HepG2 (cell line): ENCODE data around the gene NBEA. TPM values are rescaled to one million over a fixed set of nuclear protein-coding genes. Genes with fewer than 3 reads are reported as not detected.

ENCODE experiments used
- ATAC-seq: fragments of 200-7000 bp; cut with Tn5 transposase; 3 replicates; pipeline ENCODE4 v1.9.1; 2020; ENCODE audit warnings: mild to moderate bottlenecking, moderate library complexity
- BruUV-seq: library from RNA; stranded (reverse); fragments of 400-500 nt; replicated peaks from 2 replicates; lab custom pipeline; 2021; lab: Mats Ljungman, UMichigan
- CTCF ChIA-PET: fragments of 300-600 bp; formaldehyde crosslinking; extraction: SDS; loops from one replicate; lab custom pipeline; 2021; ENCODE audit warnings: low total read pairs, inconsistent platforms, low intra/inter-chr PET ratio; lab: Yijun Ruan, JAX
- POLR2A ChIA-PET: fragments of 350-600 bp; sonication (Branson Sonifier 250); formaldehyde crosslinking; loops from one replicate; lab custom pipeline; 2020; ENCODE audit warnings: antibody characterized with exemption, inconsistent platforms; lab: Yijun Ruan, JAX
- DNase-seq: peaks from one replicate; pipeline ENCODE4 v3.0.0-alpha.2; 2015; ENCODE audit warnings: low spot score
- FAIRE-seq: peaks from 3 replicates; lab custom pipeline; 2011; peaks lifted over from hg19 to GRCh38; lab: Jason Lieb, UNC
- H2AFZ ChIP-seq: one replicate; pipeline ENCODE4 v1.6.1; 2011; ENCODE audit warnings: low read length, inconsistent platforms
- H3K27ac ChIP-seq: fragments of 300-600 bp; 3 replicates; pipeline ENCODE4 v1.8.0; 2011; ENCODE audit warnings: mixed run types, mild to moderate bottlenecking, mixed read lengths, low read length, inconsistent platforms; ENCODE audit not compliant: insufficient read depth; ENCODE audit errors: extremely low read length
- H3K27me3 ChIP-seq, 2 experiments: fragments of 200-600 bp in 1 of 2; 2 replicates in 1 of 2; 3 replicates in 1 of 2; pipeline versions ENCODE4 v1.6.0 to v1.8.0; 2011; ENCODE audit warnings: low read length in 2 of 2, mild to moderate bottlenecking in 2 of 2, moderate library complexity in 2 of 2, inconsistent platforms in 1 of 2; ENCODE audit not compliant: insufficient read depth in 2 of 2, control insufficient read depth in 1 of 2
- H3K36me3 ChIP-seq, 2 experiments: fragments of 200-600 bp in 1 of 2; replicated peaks in 1 of 2; 2 replicates in 1 of 2; 3 replicates in 1 of 2; pipeline versions ENCODE4 v1.5.1 to v1.8.0; 2011; ENCODE audit warnings: low read length in 2 of 2, inconsistent platforms in 1 of 2; ENCODE audit not compliant: insufficient read depth in 2 of 2, control insufficient read depth in 1 of 2
- H3K4me1 ChIP-seq: 2 replicates; pipeline ENCODE4 v1.5.1; 2012; ENCODE audit warnings: low read length, inconsistent platforms; ENCODE audit not compliant: insufficient read depth
- H3K4me2 ChIP-seq: 2 replicates; pipeline ENCODE4 v1.6.0; 2011; ENCODE audit warnings: low read depth, low read length, inconsistent platforms
- H3K4me3 ChIP-seq, 3 experiments: fragments of 200-600 bp in 1 of 3; sonication (generic), shearing (Covaris generic) in 1 of 3; replicated peaks in 1 of 3; 2 replicates each; pipeline ENCODE4 v1.5.1; 2011 to 2016; ENCODE audit warnings: low read length in 3 of 3, inconsistent platforms in 2 of 3, low read depth in 2 of 3, mild to moderate bottlenecking in 2 of 3, control low read depth in 1 of 3, mixed read lengths in 1 of 3; ENCODE audit not compliant: insufficient read depth in 1 of 3
- H3K79me2 ChIP-seq: one replicate; pipeline ENCODE4 v1.6.1; 2011; ENCODE audit warnings: low read length, inconsistent platforms; ENCODE audit not compliant: insufficient read depth
- H3K9ac ChIP-seq: 2 replicates; pipeline ENCODE4 v1.6.0; 2011; ENCODE audit warnings: mild to moderate bottlenecking, low read depth, low read length, inconsistent platforms; ENCODE audit not compliant: insufficient read depth
- H3K9me3 ChIP-seq: 2 replicates; pipeline ENCODE4 v1.5.1; 2012; ENCODE audit warnings: mild to moderate bottlenecking, low read length
- H4K20me1 ChIP-seq: 2 replicates; pipeline ENCODE4 v1.6.0; 2011; ENCODE audit warnings: inconsistent platforms, mild to moderate bottlenecking, low read length, moderate library complexity; ENCODE audit not compliant: insufficient read depth
- DMAP1 ChIP-seq: IDR thresholded peaks from 2 replicates; pipeline ENCODE4 v1.6.1; 2016
- DPF2 ChIP-seq: sonication (generic); formaldehyde crosslinking; IDR thresholded peaks from 2 replicates; pipeline ENCODE4 v1.4.0; 2020; ENCODE audit warnings: mild to moderate bottlenecking, low read depth, missing genetic modification reagents, borderline replicate concordance
- KLF13 ChIP-seq: sonication (generic); formaldehyde crosslinking; IDR thresholded peaks from 2 replicates; pipeline ENCODE4 v1.4.0; 2020; ENCODE audit warnings: mild to moderate bottlenecking, missing genetic modification reagents
- MAFF ChIP-seq: IDR thresholded peaks from 2 replicates; pipeline ENCODE4 v1.6.1; 2011; ENCODE audit warnings: low read depth, low read length, improper control_type of control experiment
- MAFK ChIP-seq, 2 experiments: IDR thresholded peaks in 1 of 2; conservative IDR thresholded peaks in 1 of 2; 2 replicates each; pipeline ENCODE4 v1.6.1; 2011; ENCODE audit warnings: improper control_type of control experiment in 2 of 2, low read length in 2 of 2
- SRF ChIP-seq: IDR thresholded peaks from 2 replicates; pipeline ENCODE4 v1.6.1; 2011; ENCODE audit warnings: mild to moderate bottlenecking, low read depth, low read length, moderate library complexity
- TMF1 ChIP-seq: sonication (generic); formaldehyde crosslinking; IDR thresholded peaks from 2 replicates; pipeline ENCODE4 v1.8.1; 2022; ENCODE audit warnings: low read depth, missing genetic modification reagents
- ZNF44 ChIP-seq: sonication (generic); formaldehyde crosslinking; IDR thresholded peaks from 2 replicates; pipeline ENCODE4 v1.5.1; 2020; ENCODE audit warnings: mild to moderate bottlenecking, missing genetic modification reagents
- ZNF441 ChIP-seq: sonication (generic); formaldehyde crosslinking; IDR thresholded peaks from 2 replicates; pipeline ENCODE4 v1.7.0; 2021; ENCODE audit warnings: missing genetic modification reagents, borderline replicate concordance
- ZNF652 ChIP-seq: IDR thresholded peaks from 2 replicates; pipeline ENCODE4 v1.6.1; 2016; ENCODE audit warnings: low read depth, borderline replicate concordance
- WGBS: methylation state at CpG from one replicate; pipeline ENCODE4 v1.1.6; 2017; ENCODE audit warnings: low lambda C conversion rate; 5-methylcytosine and 5-hydroxymethylcytosine counted together
- in situ Hi-C: cut with HindIII; loops from 2 replicates; pipeline ENCODE4 v1.10.0; 2017; ENCODE audit warnings: low pct_unique_long_range_greater_than_20kb; ENCODE audit not compliant: extremely low pct_ligation_motif_present
- intact Hi-C: fragments of 100-400 bp; cut with micrococcal nuclease; formaldehyde crosslinking; loops from one replicate; pipeline ENCODE4 v1.10.0; 2022; ENCODE audit not compliant: unreplicated experiment
- polyA plus RNA-seq, 8 experiments: library from polyadenylated mRNA; depleted of rRNA in 3 of 8; stranded (reverse) in 7 of 8; unstranded in 1 of 8; fragments of >200 nt; fragmentation: Illumina TruSeq in 4 of 8; extraction: Trizol in 4 of 8; gene quantifications; 2 replicates each; pipeline versions ENCODE4 v1.2.1 to v1.2.3, GENCODE V29; 2011 to 2016; ENCODE audit warnings: low read depth in 4 of 8, missing spikeins in 1 of 8, mixed read lengths in 1 of 8; ENCODE audit not compliant: insufficient read depth in 1 of 8
- total RNA-seq, 5 experiments: library from RNA; depleted of rRNA; stranded (reverse); fragments of >200 nt; fragmentation: Illumina TruSeq; extraction: Trizol; gene quantifications; 2 replicates each; pipeline ENCODE4 v1.2.3, GENCODE V29; 2016; ENCODE audit warnings: low read depth in 1 of 5
- TF ChIP-seq, protein P1 (sequence below): sonication (generic); formaldehyde crosslinking; IDR thresholded peaks from 2 replicates; pipeline ENCODE4 v1.9.0; 2022; ENCODE audit warnings: low read depth, missing genetic modification reagents
- TF ChIP-seq, protein P2 (sequence below): sonication (generic); formaldehyde crosslinking; IDR thresholded peaks from 2 replicates; pipeline ENCODE4 v1.8.0; 2022; ENCODE audit warnings: low read depth, missing genetic modification reagents

The NBEA gene
- total and polyA plus RNA-seq, 2 of the 13 experiments (the other 11 are each of a cell fraction or from before 2014, with no cell fraction given), result 2.7 to 2.8 TPM

DNA sequence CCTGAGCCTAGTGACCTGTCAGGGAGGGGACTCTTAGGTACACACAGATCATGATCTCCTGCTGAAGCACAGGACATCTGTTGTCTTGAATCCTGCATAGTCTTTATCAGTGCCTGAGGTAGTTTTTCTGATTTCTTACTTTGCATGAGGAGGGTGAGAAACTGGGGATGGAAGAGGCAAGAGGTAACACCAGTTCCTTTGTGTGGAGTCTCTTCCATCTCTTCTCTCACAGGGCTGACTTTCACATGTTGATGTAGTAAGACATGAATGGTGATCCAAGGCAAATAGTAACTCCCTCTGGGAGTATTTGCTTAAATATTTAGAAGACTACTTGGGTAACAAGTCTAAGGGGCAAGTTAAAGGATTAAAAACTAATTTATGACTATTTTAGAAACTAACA is 9.5 kb downstream of the NBEA start:
- H3K79me2 ChIP-seq, result no peaks in the 10 kb centered on the region
- DNase-seq, result no peak
- CTCF ChIA-PET, result no interaction called here
- FAIRE-seq, result no peak
- ATAC-seq, result no peak
- no peak overlapping the region for H3K4me2 ChIP-seq
- in situ Hi-C loops, result no loop called here
- no peaks in the 10 kb centered on the region for H3K36me3 ChIP-seq
- H2AFZ ChIP-seq, result no peak overlapping the region
- H4K20me1 ChIP-seq, result no peaks in the 10 kb centered on the region
- intact Hi-C loops, result no loop called here
- no TSS peak for BruUV-seq
- H3K9me3 ChIP-seq, result peaks cover 12% of the 10 kb centered on the region; the same call in 1 of the 2 replicates
- TF ChIP-seq ZNF441, result no peak
- no peak for TF ChIP-seq DPF2 (CRISPR knock-in tag)
- no peak for TF ChIP-seq KLF13
- TF ChIP-seq, protein P1, sequence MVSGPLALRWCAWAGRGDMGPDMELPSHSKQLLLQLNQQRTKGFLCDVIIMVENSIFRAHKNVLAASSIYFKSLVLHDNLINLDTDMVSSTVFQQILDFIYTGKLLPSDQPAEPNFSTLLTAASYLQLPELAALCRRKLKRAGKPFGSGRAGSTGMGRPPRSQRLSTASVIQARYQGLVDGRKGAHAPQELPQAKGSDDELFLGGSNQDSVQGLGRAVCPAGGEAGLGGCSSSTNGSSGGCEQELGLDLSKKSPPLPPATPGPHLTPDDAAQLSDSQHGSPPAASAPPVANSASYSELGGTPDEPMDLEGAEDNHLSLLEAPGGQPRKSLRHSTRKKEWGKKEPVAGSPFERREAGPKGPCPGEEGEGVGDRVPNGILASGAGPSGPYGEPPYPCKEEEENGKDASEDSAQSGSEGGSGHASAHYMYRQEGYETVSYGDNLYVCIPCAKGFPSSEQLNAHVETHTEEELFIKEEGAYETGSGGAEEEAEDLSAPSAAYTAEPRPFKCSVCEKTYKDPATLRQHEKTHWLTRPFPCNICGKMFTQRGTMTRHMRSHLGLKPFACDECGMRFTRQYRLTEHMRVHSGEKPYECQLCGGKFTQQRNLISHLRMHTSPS, result no peak
- no peak for TF ChIP-seq SRF
- no peak for TF ChIP-seq ZNF44 (CRISPR knock-in tag)
- TF ChIP-seq TMF1 (CRISPR knock-in tag), result no peak
- no peak for TF ChIP-seq DMAP1 (CRISPR knock-in tag)
- TF ChIP-seq ZNF652 (CRISPR knock-in tag), result no peak
- TF ChIP-seq, all 625 proteins: peak for 0
- Histone ChIP-seq H3K9ac (no peak overlapping the region), H3K4me1 (no peaks in the 10 kb centered on the region), H3K27ac (no peak overlapping the region), H3K27me3 (no peaks in the 10 kb centered on the region), H3K4me3 (no peak overlapping the region)
- POLR2A ChIA-PET, result no interaction called here

DNA sequence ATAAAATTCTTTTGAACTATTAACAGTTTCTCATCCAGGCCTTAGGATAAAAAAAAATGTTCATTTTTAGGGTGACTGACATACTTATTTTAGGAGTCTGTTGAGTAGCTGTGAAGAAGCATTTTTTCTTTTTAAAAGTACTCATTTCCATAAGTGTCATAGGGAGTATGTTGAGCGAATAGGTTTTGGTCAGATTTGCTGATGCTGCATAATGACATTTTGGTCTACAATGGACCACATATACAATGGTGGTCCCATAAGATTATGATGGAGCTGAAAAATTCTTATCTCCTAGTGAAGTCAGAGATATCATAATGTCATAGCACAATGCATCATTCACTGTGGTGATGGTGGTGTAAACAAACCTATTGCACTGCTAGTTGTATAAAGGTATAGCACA is 17.4 kb downstream of the NBEA start:
- intact Hi-C loops, result no loop called here
- Histone ChIP-seq H3K27me3 (no peaks in the 10 kb centered on the region), H4K20me1 (no peaks in the 10 kb centered on the region), H3K9me3 (no peaks in the 10 kb centered on the region; the same call in 1 of the 2 replicates), H3K9ac (no peak overlapping the region), H3K27ac (no peak overlapping the region), H3K4me2 (no peak overlapping the region), H3K36me3 (no peaks in the 10 kb centered on the region), H3K4me3 (no peak overlapping the region), H3K4me1 (no peaks in the 10 kb centered on the region)
- FAIRE-seq, result no peak
- POLR2A ChIA-PET, result no interaction called here
- no TSS peak for BruUV-seq
- 100% methylated on average over 1 of the region's 1 CpG for WGBS
- ATAC-seq, result no peak
- TF ChIP-seq MAFK (conservative IDR thresholded peaks at IDR 0.05 in 1 of 2, IDR thresholded peaks at IDR 0.05 in 1 of 2; ENCODE audit: low read length in 2 of 2) (peak; percentile 86 to 93), MAFF (peak; percentile 89)
- TF ChIP-seq, protein P2, sequence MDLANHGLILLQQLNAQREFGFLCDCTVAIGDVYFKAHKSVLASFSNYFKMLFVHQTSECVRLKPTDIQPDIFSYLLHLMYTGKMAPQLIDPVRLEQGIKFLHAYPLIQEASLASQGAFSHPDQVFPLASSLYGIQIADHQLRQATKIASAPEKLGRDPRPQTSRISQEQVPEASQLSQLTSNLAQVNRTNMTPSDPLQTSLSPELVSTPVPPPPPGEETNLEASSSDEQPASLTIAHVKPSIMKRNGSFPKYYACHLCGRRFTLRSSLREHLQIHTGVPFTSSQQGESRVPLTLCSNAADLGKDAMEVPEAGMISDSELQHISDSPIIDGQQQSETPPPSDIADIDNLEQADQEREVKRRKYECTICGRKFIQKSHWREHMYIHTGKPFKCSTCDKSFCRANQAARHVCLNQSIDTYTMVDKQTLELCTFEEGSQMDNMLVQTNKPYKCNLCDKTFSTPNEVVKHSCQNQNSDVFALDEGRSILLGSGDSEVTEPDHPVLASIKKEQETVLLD (CRISPR knock-in tag), result no peak
- TF ChIP-seq, all 625 proteins: peak for 2
- no peak for DNase-seq
- Histone ChIP-seq H3K79me2 (no peaks in the 10 kb centered on the region), H2AFZ (no peak overlapping the region)
- in situ Hi-C loops, result no loop called here
- CTCF ChIA-PET, result no interaction called here
